Measurements from ENCODE around the gene CDH2. TPM values are rescaled to one million over a fixed set of nuclear protein-coding genes. Genes with fewer than 3 reads are reported as not detected.

Gene CDH2
- total RNA-seq, 1 experiment from 2014 or later, result 42.3 TPM

DNA sequence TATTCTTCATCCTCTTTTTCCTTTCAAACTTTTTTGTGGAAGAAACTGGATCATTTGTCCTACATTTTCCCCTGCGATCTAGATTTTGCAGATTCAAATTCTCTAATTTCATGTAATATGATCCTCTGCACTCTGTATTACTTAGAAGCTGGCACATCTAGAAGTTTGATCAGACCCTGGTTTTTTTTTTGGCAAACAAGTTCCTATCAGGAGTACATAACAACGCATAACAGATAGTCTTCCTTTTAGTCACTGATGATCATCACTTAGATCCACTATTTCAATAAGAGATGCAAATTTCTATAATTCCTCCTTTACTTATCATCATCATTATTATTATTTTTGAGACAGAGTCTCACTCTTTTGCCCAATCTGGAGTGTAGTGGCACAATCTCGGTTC lies 117.1 kb downstream of the CDH2 start:
- ATAC-seq, result no peak
- Histone ChIP-seq H3K4me1 (ENCODE audit: control insufficient read depth, insufficient read depth, low read length) (no peaks in the 10 kb centered on the region), H3K4me3 (ENCODE audit: low read depth in 2 of 2, low read length in 2 of 2) (no peak overlapping the region), H3K27me3 (ENCODE audit: control insufficient read depth, insufficient read depth, low read length) (no peaks in the 10 kb centered on the region), H3K9me3 (ENCODE audit: control insufficient read depth, insufficient read depth, low read depth, low read length) (no peaks in the 10 kb centered on the region), H3K27ac (ENCODE audit: low read length) (no peak overlapping the region), H3K36me3 (ENCODE audit: control insufficient read depth, insufficient read depth, low read length) (no peaks in the 10 kb centered on the region)
- no TSS peak for BruUV-seq (replicated peaks)
- POLR2A ChIA-PET, result no interaction called here
- TF ChIP-seq, protein P1, sequence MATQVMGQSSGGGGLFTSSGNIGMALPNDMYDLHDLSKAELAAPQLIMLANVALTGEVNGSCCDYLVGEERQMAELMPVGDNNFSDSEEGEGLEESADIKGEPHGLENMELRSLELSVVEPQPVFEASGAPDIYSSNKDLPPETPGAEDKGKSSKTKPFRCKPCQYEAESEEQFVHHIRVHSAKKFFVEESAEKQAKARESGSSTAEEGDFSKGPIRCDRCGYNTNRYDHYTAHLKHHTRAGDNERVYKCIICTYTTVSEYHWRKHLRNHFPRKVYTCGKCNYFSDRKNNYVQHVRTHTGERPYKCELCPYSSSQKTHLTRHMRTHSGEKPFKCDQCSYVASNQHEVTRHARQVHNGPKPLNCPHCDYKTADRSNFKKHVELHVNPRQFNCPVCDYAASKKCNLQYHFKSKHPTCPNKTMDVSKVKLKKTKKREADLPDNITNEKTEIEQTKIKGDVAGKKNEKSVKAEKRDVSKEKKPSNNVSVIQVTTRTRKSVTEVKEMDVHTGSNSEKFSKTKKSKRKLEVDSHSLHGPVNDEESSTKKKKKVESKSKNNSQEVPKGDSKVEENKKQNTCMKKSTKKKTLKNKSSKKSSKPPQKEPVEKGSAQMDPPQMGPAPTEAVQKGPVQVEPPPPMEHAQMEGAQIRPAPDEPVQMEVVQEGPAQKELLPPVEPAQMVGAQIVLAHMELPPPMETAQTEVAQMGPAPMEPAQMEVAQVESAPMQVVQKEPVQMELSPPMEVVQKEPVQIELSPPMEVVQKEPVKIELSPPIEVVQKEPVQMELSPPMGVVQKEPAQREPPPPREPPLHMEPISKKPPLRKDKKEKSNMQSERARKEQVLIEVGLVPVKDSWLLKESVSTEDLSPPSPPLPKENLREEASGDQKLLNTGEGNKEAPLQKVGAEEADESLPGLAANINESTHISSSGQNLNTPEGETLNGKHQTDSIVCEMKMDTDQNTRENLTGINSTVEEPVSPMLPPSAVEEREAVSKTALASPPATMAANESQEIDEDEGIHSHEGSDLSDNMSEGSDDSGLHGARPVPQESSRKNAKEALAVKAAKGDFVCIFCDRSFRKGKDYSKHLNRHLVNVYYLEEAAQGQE (IDR thresholded peaks at IDR 0.05; ENCODE audit: insufficient read depth in 1 of 2, low read depth in 2 of 2, low read length in 1 of 2), result no peak
- TF ChIP-seq SIN3A (IDR thresholded peaks at IDR 0.05; ENCODE audit: borderline replicate concordance, insufficient read depth, low read depth, low read length), result no peak
- TF ChIP-seq POLR2AphosphoS5 (IDR thresholded peaks at IDR 0.05; ENCODE audit: low read depth, low read length), result no peak
- no peak for TF ChIP-seq TCF7L2 (IDR thresholded peaks at IDR 0.05; ENCODE audit: low read depth, low read length)
- TF ChIP-seq, protein P2, sequence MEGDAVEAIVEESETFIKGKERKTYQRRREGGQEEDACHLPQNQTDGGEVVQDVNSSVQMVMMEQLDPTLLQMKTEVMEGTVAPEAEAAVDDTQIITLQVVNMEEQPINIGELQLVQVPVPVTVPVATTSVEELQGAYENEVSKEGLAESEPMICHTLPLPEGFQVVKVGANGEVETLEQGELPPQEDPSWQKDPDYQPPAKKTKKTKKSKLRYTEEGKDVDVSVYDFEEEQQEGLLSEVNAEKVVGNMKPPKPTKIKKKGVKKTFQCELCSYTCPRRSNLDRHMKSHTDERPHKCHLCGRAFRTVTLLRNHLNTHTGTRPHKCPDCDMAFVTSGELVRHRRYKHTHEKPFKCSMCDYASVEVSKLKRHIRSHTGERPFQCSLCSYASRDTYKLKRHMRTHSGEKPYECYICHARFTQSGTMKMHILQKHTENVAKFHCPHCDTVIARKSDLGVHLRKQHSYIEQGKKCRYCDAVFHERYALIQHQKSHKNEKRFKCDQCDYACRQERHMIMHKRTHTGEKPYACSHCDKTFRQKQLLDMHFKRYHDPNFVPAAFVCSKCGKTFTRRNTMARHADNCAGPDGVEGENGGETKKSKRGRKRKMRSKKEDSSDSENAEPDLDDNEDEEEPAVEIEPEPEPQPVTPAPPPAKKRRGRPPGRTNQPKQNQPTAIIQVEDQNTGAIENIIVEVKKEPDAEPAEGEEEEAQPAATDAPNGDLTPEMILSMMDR (IDR thresholded peaks at IDR 0.05), result no peak
- DNase-seq (ENCODE audit: low read depth, low spot score), result no peak
- in situ Hi-C loops (cut with HindIII; ENCODE audit: low pct_unique_long_range_greater_than_20kb, low sequenced_read_pairs) (no loop called here), intact Hi-C loops (cut with micrococcal nuclease; ENCODE audit: unreplicated experiment) (no loop called here)
- CTCF ChIA-PET, result no interaction called here

DNA sequence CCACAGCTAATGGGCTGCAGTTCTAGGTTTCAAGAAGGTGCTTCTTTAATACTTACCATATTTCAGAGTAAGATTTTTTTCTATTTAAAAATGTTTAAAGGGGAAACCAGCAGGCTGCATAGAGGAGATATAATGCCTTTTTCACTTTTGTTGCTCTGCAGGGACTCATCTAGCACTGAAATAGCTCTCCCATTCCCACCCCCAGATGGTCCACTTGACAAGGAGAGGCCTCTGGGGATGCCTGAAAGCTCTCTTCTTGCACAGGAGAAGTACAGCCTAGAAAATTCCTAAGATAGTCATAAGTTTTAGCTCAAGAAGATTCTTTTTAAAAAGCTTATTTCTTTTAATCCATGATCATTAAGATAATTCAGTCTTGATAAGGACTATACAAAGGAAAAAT lies 126.4 kb downstream of the CDH2 start:
- Histone ChIP-seq H3K4me3 (ENCODE audit: low read depth in 2 of 2, low read length in 2 of 2) (no peak overlapping the region), H3K9me3 (ENCODE audit: control insufficient read depth, insufficient read depth, low read depth, low read length) (no peaks in the 10 kb centered on the region), H3K36me3 (ENCODE audit: control insufficient read depth, insufficient read depth, low read length) (no peaks in the 10 kb centered on the region), H3K27me3 (ENCODE audit: control insufficient read depth, insufficient read depth, low read length) (no peaks in the 10 kb centered on the region), H3K4me1 (ENCODE audit: control insufficient read depth, insufficient read depth, low read length) (peaks cover 5% of the 10 kb centered on the region; the same call in 1 of the 2 replicates), H3K27ac (ENCODE audit: low read length) (no peak overlapping the region)
- no peak for ATAC-seq
- TF ChIP-seq POLR2AphosphoS5 (IDR thresholded peaks at IDR 0.05; ENCODE audit: low read depth, low read length), result no peak
- TF ChIP-seq, protein P2 (IDR thresholded peaks at IDR 0.05), result no peak
- TF ChIP-seq TCF7L2 (IDR thresholded peaks at IDR 0.05; ENCODE audit: low read depth, low read length), result no peak
- TF ChIP-seq, protein P1 (IDR thresholded peaks at IDR 0.05; ENCODE audit: insufficient read depth in 1 of 2, low read depth in 2 of 2, low read length in 1 of 2), result no peak
- no peak for TF ChIP-seq SIN3A (IDR thresholded peaks at IDR 0.05; ENCODE audit: borderline replicate concordance, insufficient read depth, low read depth, low read length)
- CTCF ChIA-PET, result no interaction called here
- BruUV-seq (replicated peaks), result no TSS peak
- in situ Hi-C loops (cut with HindIII; ENCODE audit: low pct_unique_long_range_greater_than_20kb, low sequenced_read_pairs), result no loop called here
- POLR2A ChIA-PET, result no interaction called here
- DNase-seq (ENCODE audit: low read depth, low spot score), result no peak
- intact Hi-C loops (cut with micrococcal nuclease; ENCODE audit: unreplicated experiment), result no loop called here
